CD4-positive, alpha-beta T cell treated with Interleukin-17A for 1 hour (primary cell): ENCODE data around the gene FAM151B.
"Not testable (repeated sequence)": the region's sequence is repeated elsewhere in the genome, so short reads cannot be mapped to it uniquely, and the experiment has no call there.

Source experiments
- DNase-seq: peaks from one replicate; pipeline ENCODE4 v3.0.0-alpha.2; 2020

Gene FAM151B, protein sequence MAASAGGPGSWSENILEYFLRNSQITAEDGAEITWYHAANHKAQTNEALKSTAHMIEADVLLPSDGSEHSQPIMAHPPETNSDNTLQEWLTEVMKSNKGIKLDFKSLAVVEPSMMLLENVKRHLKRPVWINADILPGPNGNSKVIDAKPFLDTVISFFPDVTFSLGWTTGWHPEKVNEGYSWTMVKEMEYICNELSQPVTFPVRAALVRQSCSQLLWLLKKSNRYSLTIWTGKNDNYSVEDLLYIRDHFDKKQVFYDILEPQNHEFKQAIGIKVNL

DNA sequence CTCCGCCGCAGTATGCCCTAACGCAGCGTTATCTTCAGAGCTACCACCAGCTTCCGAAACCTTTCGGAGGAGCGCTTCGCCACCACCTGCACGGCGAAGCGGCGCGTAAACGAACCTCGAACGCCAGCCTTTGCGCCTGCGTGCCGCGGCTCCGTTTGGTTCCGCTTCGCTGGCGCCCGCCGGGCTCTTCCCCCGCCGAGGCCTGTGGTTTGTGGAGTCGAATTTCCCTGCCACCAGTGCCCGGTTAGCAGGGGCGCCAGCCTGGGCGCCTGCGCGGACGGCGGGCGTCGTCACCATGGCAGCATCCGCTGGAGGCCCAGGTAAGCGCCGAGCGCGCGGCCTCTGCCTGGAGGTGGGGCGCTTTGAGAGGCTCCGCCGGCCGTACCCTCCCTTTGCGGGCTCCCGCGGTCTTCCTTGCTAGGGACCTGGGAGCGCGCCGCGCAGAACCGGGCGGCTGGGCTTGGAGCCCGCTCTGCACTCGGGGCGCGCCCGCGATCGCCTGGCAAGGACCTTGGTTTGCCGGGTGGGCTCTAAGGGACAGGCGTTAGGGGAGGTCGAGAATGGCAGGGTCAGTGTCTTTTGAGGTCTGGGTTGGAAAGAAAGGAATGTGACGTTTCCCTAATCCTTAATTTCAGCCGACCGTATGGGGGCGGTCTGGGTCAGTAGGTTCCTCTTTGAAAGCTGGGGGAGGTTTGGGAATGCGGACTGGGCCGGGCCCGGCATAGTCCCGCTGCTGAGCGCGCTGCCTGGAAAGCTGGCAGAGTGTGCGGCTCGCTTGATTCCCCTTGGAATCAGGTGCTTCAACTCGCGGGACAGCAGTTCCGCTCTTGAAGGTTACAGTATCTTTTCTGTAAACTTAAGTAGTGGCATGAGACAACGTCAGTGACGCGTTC is at the start of gene FAM151B:
TSS of gene FAM151B (plus strand) at position 272 of the 893 bp plus-strand sequence. CDS start at position 296, 24 bp downstream.
- DNase-seq = peak; percentile 81

DNA sequence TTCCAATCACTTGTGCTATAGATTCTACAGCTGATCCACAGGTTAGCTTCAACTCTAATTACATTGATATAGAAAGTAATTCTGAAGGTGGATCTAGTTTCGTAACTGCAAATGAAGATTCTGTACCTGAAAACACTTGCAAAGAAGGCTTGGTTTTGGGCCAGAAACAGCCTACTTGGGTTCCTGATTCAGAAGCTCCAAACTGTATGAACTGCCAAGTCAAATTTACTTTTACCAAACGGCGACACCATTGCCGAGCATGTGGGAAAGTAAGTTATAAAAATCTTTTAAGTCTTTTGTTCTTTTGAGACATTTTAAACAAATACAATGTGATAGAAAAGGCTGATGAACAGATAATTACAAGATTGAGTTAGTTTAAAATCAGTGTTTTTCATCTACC is 49.2 kb upstream of the FAM151B start:
- DNase-seq = no peak

DNA sequence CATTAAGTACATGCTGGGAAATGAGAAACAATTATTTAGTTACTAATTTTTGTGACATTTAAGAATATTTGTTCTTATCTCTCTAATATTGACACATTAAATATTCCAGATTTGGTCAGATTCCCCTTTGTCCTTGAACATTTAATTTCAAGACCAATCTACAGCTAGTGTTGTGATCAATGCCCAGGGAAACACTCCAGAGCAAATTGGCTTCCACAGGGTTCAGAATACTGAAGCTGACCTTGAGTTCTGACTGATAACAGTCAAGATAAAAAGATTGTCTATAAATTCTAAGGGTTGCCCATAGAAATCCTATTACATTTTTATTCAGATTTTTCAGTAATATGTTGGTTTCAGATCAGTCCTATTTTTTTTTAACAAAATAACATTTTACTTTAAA is 48.7 kb upstream of the FAM151B start:
- DNase-seq = no peak

DNA sequence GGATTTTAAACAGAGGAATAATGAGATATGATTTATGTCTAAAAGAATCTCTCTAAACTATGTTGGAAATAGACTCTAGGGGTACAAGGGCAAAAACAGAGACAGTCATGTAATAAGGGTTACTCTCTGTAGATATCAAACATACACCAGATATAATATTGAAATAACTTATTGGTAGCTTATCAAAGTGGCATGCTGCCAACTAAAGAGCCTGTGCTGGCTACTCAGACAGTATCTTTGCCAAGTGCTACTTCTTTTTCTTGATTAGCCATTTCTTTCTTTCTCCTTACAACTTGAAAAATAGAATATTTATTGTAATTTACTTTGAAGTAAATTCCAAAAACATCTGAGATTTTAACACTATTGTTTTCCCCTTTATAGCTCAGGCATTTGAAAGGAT is 45.2 kb upstream of the FAM151B start:
- no peak for DNase-seq

DNA sequence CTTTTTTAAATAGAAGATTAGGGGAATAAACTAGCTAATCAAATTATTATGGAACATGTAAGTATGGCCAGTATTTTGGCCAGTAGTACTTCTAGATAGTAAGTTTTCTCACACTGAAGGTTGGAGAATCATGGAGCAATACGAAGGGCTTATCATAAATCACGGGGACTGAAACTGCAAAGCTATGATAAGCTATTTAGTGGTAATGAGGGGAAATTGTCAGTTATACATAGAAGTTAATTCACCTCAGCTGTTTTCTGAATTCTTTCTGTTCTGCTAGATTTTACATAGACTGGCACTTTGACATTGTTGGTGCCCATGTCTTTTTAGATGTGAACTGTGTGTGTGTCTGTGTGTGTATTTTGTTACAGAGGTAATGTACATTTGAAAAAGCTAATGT is 34.5 kb upstream of the FAM151B start:
- no peak for DNase-seq

DNA sequence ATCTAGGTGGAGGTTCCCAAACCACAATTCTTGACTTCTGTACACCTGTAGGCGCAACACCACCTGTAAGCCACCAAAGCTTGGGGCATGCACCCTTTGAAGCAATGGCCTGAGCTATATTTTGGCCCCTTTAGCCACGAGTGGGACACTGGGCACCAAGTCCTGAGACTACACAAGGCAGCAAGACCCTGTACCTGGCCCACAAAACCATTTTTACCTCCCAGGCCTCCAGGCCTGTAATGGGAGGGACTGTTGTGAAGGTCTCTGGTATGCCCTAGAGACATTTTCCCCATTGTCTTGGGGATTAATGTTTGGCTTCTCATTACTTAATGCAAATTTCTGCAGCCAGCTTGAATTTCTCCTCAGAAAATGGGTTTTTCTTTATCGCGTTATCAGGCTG is 24.6 kb upstream of the FAM151B start:
- no peak for DNase-seq

DNA sequence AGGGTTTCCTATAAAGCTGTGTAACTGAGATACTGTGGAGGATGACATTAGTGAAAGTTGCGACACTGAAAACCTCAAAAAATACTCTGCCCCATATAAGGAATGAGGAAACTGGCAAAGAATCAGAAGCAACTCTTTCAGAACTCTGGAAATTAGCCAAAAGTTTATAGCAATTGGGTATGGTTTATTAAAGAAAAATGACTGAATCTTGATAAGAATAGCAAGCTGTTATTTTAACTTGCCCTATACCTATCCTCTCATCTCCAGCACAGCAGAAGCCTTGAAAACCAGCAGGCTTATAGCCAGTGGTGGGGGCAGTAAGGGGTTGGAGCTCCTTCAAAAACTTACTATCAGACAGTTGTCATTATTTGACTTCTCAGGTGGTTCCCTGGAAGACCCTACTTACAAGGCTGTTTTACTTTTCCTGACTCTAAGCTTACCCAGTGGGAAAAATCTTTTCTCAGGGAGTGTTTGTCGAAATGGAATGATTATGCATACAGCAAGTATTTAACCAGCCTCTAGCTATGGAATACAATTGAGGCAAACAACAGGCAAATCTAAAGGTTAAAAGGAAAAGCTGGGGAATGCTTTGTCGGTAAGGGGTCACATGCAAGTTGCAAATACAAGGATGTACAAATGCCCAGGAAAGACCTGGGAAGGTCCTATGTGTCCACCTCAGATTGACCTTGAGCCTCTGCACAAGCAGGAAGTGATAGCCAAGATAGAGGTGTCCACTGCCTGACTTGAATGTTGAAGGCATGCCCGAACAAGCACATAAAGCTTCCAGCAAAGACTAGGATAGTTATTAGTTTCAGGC is 21.0 kb upstream of the FAM151B start:
- DNase-seq = no peak

DNA sequence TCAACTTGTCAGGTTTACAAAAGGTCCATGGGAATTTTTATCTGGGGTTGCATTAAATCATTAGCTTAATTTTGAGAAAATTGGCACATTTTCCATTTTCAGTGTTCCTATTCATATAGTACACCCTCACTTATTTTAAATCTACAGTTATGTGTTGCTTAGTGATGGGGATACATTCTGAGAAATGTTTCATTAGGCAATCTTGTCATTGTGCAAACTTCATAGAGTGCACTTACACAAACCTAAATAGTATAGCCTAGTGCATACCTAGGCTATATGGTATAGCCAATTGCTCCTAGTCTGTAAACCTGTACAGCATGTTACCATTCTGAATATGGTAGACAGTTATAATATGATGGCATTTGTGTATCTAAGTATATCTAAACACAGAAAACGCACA is 19.8 kb upstream of the FAM151B start:
- DNase-seq = no peak

DNA sequence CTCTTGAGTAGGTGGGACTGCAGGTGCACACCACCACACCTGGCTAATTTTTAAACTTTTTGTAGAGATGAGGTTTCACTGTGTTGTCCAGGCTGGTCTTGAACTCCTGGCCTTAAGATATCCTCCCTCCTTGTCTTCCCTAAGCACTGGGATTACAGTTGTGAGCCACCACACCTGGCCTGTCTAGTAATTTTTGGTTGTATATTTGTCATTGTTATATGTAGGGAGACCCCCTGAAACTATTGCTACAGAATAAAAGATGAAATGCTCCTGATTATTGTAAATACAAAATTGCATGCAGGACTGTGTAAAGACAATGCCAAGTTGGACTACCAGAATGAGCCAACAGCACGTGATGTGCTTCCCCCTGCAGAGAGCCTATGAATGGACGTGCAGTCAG is 17.3 kb upstream of the FAM151B start:
- DNase-seq = not testable (repeated sequence)

DNA sequence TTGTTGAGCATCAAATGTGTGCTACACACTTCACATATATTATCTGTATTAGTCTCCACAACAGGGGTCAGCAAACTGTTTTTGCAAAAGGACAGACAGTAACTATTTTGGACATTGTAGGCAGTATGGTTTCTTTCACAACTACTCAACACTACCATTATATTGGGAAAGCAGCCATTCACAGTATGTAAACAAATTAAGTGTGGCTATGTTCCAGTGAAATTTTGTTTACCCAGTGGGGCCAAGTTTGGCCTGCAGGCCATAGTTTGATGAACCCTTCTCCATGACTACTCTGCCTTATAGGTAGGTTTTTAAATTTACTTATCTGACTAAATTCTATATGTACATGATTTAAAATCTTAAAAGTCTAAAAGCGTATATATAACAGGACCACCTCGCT is 13.0 kb upstream of the FAM151B start:
- DNase-seq = no peak

DNA sequence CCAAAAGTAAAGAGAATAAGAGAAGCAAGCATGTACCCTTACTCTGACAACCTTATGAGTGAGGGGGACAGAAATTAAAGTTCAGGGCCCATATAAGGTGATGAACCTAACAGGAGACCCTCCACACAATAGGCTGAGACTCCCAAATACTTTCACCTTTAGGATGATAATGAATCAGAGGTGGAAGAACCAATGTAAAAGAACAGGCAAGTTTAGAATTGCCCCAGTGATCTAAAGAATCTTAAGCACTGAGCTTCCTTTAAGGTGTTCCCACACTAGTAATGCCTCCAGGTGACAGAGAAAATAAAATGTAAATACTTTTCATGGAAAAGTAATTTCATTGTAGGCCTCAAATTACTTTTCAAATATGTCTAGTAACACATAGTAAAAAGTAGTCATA is 8.2 kb upstream of the FAM151B start:
- no peak for DNase-seq

DNA sequence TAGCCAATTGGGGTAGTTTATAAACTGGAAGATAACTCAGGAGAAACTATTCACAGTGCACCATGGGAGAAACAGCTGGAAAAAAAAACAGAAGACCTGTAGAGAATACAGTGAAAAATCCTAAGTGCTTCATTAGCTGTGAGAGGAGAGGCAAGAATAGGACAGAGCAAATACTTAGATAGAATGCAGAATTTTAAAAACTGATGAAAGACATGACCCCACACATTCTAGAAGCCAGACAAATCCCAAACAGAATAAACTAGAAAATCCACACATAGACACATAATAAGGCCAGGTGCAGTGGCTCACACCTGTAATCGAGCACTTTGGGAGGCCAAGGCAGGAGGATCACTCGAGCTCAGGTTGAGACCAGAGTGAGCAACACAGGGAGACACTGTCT is 7.5 kb upstream of the FAM151B start:
- no peak for DNase-seq

DNA sequence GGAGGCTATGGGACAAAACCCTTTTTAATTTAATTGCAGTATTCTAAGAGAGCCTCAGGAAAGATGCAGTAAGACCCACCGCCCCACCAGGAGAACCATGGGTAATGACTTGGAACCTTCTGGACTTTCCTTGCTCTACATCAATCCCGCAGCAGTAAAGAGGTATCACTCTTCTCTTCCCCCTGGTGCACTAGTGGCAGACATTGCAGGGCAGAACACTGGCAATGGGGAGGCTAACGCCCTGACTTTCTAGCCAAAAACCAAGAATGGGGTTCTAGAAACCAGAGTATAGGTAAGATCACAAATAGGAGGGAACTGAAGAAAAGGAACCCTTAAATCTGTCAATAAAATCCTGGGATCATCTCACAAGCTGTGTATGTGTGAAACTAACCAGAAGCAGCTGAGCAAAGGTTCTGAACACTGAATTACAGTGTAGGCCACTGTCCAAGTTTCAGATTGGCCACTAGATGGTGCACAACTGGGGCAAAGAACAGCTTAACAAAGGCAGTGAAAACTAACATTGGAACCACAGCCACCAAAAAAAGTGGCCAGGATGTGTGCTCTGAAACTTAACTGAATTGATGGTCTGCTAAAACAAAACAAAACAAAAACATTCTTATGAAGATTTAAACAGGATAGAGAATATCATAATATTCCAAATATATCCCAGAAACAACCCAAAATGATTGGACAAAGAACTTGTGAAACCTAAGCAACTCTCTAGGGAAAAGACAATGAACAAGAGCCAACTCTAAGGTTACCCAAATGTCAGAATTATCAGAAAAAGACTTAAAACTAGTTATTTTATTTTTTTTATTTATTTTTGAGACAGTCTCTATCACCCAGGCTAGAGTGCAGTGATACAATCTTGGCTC is 6.6 kb upstream of the FAM151B start:
- peak; percentile 48 for DNase-seq

DNA sequence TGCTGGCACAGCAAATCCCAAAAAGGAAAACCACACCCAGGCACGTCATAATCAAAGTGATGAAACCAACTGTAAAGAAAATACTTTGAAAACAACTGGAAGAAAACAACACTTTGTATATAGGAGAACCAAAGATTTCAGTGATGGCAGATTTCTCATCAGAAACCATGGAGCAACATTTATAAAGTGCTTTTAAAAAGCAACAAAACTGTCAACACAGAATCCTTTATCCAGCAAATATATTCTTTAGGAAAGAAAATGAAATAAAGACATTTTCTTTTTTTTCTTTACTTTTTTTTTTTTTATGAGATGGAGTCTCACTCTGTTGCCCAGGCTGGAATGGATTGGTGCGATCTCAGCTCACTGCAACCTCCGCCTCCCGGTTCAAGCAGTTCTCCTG is 5.3 kb upstream of the FAM151B start:
- DNase-seq = no peak

DNA sequence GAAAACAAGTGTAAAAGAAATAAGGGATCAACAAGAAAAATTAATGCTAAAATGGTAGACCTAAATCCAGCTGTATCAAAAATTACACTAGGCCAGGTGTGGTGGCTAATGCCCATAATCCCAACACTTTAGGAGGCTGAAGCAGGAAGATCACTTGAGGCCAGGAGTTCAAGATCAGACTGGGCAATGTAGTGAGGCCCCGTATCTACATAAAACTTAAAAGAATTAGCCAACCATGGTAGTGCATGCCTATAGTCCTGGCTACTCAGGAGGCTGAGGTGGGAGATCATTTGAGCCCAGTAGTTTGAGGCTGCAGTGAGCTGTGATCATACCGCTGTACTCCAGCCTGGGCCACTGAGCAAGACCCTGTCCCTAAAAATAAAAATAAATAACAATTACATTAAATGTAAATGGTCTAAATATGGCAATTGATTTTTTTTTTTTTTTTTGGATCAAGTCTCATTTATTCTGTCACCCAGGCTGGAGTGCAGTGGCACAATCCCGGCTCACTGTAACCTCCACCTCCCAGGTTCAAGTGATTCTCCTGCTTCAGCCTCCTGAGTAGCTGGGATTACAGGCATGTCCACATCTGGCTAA is 4.2 kb upstream of the FAM151B start:
- no peak for DNase-seq

DNA sequence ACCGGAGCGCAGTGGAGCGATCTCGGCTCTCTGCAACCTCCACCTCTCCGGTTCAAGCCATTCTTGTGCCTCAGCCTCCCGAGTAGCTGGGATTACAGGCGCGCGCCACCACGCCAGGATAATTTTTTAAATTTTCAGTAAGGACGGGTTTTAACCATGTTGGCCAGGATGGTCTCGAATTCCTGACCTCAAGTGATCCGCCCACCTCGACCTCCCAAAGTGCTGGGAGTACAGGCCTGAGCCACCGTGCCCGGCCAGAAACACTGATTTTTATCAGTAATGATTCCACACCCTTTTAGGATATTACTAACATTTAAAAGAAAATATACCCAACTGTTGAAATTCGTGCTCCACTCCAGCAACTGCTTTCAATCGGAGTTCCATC is 464 bp upstream of the FAM151B start:
- DNase-seq = no peak

DNA sequence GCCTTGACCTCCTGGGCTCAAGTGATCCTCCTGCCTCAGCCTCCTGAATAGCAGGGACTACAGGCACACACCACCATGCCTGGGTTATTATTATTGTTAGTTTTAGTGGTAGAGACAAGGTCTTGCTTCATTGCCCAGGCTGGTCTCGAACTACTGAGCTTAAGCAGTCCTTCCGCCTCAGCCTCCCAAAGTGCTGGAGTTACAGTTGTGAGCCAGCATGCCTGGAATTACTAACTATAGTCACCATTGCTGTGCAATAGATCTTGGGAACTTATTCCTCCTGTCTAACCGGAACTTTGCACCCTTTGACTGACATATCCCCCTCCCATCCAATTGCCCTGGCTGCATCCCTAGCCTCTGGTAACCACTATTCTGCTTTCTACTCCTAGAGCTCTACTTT is 3.4 kb downstream of the FAM151B start:
- no peak for DNase-seq

DNA sequence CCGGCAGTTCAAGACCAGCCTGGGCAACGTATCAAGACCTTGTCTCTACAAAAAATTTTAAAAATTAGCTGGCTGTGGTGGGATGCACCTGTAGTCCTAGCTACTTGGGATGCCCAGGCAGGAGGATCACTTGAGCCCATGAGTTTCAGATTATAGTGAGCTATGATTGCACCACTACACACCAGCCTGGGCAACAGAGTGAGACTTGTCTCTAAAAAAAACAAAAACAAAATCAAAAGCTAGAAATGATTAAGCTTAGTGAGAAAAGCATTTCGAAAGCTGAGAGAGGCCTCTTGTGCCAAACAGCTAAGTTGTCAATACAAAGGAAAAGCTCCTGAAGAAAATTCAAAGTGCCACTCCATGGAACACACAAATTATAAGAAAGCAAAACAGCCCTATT is 4.8 kb downstream of the FAM151B start:
- DNase-seq = no peak

DNA sequence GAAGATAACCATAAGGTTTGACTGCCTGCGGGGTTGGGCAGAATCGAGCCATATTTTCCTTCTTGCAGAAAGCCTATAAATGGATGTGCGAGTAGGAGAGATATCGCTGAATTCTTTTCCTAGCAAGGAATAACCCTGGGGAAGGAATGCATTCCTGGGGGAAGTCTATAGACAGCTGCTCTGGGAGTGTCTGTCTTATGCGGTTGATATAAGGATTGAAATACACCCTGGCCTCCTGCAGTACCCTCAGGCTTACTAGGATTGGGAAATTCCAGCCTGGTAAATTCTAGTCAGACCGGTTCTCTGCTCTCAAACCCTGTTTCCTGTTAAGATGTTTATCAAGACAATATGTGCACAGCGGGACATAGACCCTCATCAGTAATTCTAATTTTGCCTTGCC is 5.5 kb downstream of the FAM151B start:
- DNase-seq = not testable (repeated sequence)

DNA sequence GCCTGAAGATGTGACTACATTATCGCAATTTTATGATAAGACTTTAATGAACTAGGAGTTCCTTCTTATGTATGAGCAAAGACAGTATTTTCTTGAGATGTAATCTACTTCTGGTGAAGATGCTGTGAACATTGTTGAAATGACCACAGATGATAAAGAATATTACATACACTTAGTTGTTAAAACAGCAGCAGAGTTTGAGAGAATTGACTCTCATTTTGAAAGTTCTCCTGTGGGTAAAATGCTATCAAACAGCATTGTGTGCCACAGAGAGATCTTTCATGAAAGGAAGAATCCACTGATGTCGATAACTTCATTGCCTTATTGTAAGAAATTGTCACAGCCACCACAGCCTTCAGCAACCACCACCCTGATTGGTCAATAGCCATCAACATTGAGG is 8.0 kb downstream of the FAM151B start:
- DNase-seq = no peak

DNA sequence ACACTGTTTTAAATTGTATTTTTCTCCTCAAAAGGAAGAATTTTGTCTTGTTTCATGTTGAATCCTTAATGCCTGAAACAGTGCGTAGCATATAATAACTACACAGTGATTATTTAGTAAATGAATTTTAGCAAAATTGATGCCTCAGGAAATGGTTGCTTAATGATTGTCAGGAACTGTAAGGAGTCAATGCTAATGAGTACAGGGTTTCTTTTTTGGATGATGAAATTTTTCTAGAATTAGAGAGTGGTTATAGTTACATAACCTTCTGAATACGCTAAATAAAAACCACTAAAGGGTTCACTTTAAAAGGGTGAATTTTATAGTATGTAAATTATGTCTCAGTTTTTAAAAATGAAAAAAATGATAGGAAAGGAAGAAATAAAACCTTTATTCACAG is 14.9 kb downstream of the FAM151B start:
- no peak for DNase-seq

DNA sequence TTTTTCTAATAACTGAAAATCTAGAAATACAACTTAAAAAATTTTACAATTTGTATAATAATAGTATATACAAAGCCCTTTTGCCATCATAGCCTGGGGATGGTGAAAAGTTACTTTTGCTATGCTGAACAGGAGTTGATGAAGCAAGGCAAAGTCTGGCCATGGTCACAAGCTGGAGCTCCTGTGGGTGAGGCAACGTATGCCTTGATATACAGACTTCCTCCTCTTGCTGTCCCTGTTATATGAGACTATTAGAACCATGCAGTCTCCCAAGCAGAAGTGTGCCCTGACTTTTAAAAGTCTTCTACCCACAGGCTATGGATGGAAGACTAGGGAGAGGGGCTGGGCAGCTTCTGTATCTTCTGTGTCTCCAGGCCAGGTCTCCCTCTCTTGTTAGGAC is 15.7 kb downstream of the FAM151B start:
- DNase-seq = no peak
